ENCODE results near the gene SLC2A9. TPM values are rescaled to one million over a fixed set of nuclear protein-coding genes. Genes with fewer than 3 reads are reported as not detected.

The SLC2A9 gene
- total and polyA plus RNA-seq, 2 of the 8 experiments (the other 6 are each of a cell fraction or from before 2014, with no cell fraction given), result 0.20 to 0.26 TPM

- FAIRE-seq, result no peak
- H2AFZ ChIP-seq (ENCODE audit: low read length), result no peak overlapping the region
- H2BK12ac ChIP-seq (ENCODE audit: low read depth, low read length), result no peak overlapping the region
- no peak overlapping the region for H4K8ac ChIP-seq (ENCODE audit: extremely low read depth, insufficient read depth, low read length)
- H3K23ac ChIP-seq (ENCODE audit: insufficient read length), result no peak overlapping the region
- no peak overlapping the region for H4K5ac ChIP-seq (ENCODE audit: insufficient read length, low read depth, low read length)
- H3K4me1 ChIP-seq (replicated peaks in 1 of 4; ENCODE audit: control insufficient read depth in 3 of 4, insufficient read depth in 4 of 4, low read length in 3 of 4), result peaks cover 0 to 2% (median 0%) of the 10 kb centered on the region in 4 experiments; a peak in 1 of 7 replicates
- no peaks in the 10 kb centered on the region for H4K20me1 ChIP-seq (replicated peaks in 1 of 2; ENCODE audit: control insufficient read depth in 1 of 2, insufficient read depth in 2 of 2, low read length in 2 of 2)
- no peak overlapping the region for H4K91ac ChIP-seq (replicated peaks; ENCODE audit: insufficient read length, low read length)
- no peak overlapping the region for H2BK15ac ChIP-seq (ENCODE audit: low read length)
- H3K79me1 ChIP-seq (ENCODE audit: low read depth, low read length), result no peaks in the 10 kb centered on the region
- no peak overlapping the region for H3K56ac ChIP-seq (replicated peaks; ENCODE audit: insufficient read length, low read depth, low read length)
- H3K4ac ChIP-seq (replicated peaks; ENCODE audit: insufficient read length, low read depth, low read length), result no peak overlapping the region
- no peaks in the 10 kb centered on the region for H3K79me2 ChIP-seq (ENCODE audit: control insufficient read depth in 1 of 2, insufficient read depth in 2 of 2, low read length in 2 of 2)
- H3K27ac ChIP-seq (ENCODE audit: low read depth, low read length), result no peak overlapping the region
- no peaks in the 10 kb centered on the region for H3K23me2 ChIP-seq (ENCODE audit: low read depth, low read length)
- POLR2A ChIA-PET (ENCODE audit: partially characterized antibody), result interaction anchor here (0.6 to 0.8 kb wide), 2 partner anchors 71 to 77 kb away, joined by 3 read pairs; no protein-coding TSS in a partner anchor
- H2BK120ac ChIP-seq (replicated peaks; ENCODE audit: low read depth, low read length), result no peak overlapping the region
- no peak overlapping the region for H3K4me3 ChIP-seq (ENCODE audit: extremely low read depth in 1 of 4, insufficient read depth in 2 of 4, low read depth in 3 of 4, low read length in 4 of 4)
- H3K18ac ChIP-seq (ENCODE audit: extremely low read depth, low read length), result no peak overlapping the region
- no peak overlapping the region for H3K4me2 ChIP-seq (ENCODE audit: insufficient read depth in 1 of 2, low read depth in 2 of 2, low read length in 2 of 2)
- no peaks in the 10 kb centered on the region for H3K36me3 ChIP-seq (ENCODE audit: control insufficient read depth in 2 of 4, insufficient read depth in 4 of 4, low read length in 3 of 4)
- H2BK5ac ChIP-seq (ENCODE audit: low read depth, low read length), result no peak overlapping the region
- no peaks in the 10 kb centered on the region; a peak in 1 of 7 replicates for H3K27me3 ChIP-seq (replicated peaks in 1 of 4; ENCODE audit: control insufficient read depth in 3 of 4, extremely low read depth in 1 of 4, insufficient read depth in 3 of 4, low read length in 3 of 4)
- WGBS, 2 experiments (ENCODE audit: extremely low coverage in 1 of 2, insufficient coverage in 1 of 2, insufficient read length in 1 of 2, insufficient replicate concordance in 2 of 2, low coverage in 1 of 2, low lambda C conversion rate in 2 of 2, missing lambda C conversion rate in 1 of 2), result 89% methylated on average over 10 of the region's 10 CpGs; no CpG with 5 or more reads in 1 of the 2 experiments
- CTCF ChIA-PET (ENCODE audit: partially characterized antibody), result interaction anchor here (0.9 to 6.4 kb wide), 8 partner anchors 8 to 328 kb away, joined by 3 to 29 read pairs (median 4); no protein-coding TSS in a partner anchor
- no peak overlapping the region for H2BK20ac ChIP-seq (ENCODE audit: low read length)
- H2AK5ac ChIP-seq (ENCODE audit: low read depth, low read length), result no peak overlapping the region
- no peak overlapping the region for H3K14ac ChIP-seq (ENCODE audit: insufficient read length)
- DNase-seq (ENCODE audit: low read depth in 1 of 2, low spot score in 2 of 2), result no peak
- H3K9ac ChIP-seq (replicated peaks in 1 of 4; ENCODE audit: extremely low read depth in 1 of 4, low read depth in 3 of 4, low read length in 3 of 4), result no peak overlapping the region
- no peaks in the 10 kb centered on the region for H3K9me3 ChIP-seq (ENCODE audit: insufficient read depth in 2 of 2, low read depth in 1 of 2, low read length in 1 of 2)
- TF ChIP-seq RXRA (IDR thresholded peaks at IDR 0.05; ENCODE audit: insufficient read depth, low read depth, low read length), result 0 out of 2 replicates have a peak, but pooled peaks have one; percentile 13
- no peak for TF ChIP-seq TEAD4 (IDR thresholded peaks at IDR 0.05; ENCODE audit: low read depth, low read length)
- no peak for TF ChIP-seq MAFK (IDR thresholded peaks at IDR 0.05; ENCODE audit: low read depth, low read length)
Measured at GRCh38 chr4:10031668-10032590, 10.6 kb upstream of the SLC2A9 start.
